ENCODE results near the gene DPP7. TPM values are rescaled to one million over a fixed set of nuclear protein-coding genes. Genes with fewer than 3 reads are reported as not detected.
A peak's percentile ranks its signal among the peaks of the same experiment; 100 is the strongest.
"Not testable (repeated sequence)": the region's sequence is repeated elsewhere in the genome, so short reads cannot be mapped to it uniquely, and the experiment has no call there.

DPP7 gene
- total RNA-seq, 1 donor from 2014 or later, result 394 TPM

DNA sequence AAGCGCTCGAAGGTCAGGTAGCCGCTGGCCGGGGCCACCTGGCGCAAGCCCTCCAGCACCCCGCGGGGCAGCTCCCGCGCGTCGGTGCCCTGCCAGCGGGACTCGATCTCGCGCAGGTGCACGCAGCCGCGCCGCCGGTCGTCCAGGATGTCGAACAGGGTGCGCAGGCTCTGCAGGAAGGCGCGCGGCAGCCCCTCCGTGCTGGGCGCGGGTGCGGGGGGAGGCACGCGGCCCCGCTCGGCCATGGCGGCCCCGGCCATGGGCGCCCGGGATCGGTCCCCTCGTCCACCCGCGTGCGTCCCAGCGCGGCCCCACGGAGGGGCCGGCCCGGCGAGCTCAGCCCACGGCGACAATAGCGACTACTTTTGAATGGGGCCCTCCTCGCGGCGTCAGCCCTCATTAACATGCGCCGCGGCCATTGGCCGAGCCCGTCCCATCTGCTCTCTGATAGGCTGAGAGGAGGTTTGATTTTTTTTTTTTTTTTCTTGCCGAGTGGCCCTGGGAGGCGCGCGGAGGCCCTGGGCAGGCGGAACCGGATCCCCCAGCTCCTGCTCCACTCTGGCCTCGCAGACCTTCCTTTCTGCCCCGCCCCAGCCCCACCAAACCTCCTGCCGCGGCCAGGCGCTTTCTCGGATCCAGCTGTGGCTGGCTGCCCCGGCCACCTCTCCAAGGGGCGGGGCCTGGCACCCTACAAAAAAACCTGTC is 44.2 kb downstream of the DPP7 start, which contains the start of gene SAPCD2:
SAPCD2 (minus strand) TSS at position 357 of the 705 bp plus-strand sequence; CDS start at position 260, 97 bp downstream.
- DNase-seq (ENCODE audit: low spot score), result peak; percentile 85
- intact Hi-C loops (cut with micrococcal nuclease), result loop anchor here (1.0 to 2.0 kb wide), 3 partner anchors 16 to 280 kb away; partner anchors contain the start of genes DPP7, MAN1B1 and TMEM141
- peaks cover 3% of the 10 kb centered on the region for H3K27me3 Mint-ChIP-seq (ENCODE audit: insufficient read depth)

DNA sequence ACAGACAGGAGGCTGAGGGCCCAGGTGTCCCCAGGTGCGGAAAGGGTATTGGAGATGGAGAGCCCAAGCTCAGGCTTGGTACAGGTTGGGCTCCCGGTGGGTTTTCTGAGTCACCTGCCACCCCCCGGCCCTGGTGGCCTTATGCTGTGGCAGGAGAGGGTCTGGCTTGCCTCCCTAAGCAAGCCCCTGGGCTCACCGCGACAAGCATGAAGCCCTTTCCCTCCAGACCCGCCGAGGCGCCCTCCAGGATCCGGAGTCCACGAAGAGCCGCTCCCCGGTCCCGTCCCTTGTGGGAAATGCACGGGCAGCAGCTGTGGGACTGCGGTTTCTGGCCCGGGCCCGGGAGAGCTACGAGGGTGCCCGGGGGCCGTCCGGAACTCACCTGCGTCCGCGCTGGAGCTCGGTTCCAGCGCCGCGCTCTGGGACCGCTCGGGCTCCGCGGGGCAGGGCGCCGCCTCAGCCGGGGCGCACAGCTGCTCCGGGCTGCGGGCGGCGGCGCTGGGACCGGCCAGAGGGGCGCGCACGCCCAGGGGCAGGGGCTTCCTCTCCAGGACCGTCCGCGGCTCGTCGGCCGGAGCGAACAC is 44.9 kb downstream of the DPP7 start:
- intact Hi-C loops (cut with micrococcal nuclease), result loop anchor here (1.0 to 2.0 kb wide), 3 partner anchors 17 to 279 kb away; partner anchors contain the start of genes DPP7, MAN1B1 and TMEM141
- H3K4me1 Mint-ChIP-seq (ENCODE audit: low read depth), result peaks cover 16% of the 10 kb centered on the region
- H3K9me3 Mint-ChIP-seq, result no peaks in the 10 kb centered on the region
- no peak overlapping the region for H3K27ac Mint-ChIP-seq
- H3K4me3 Mint-ChIP-seq, result peak overlapping the region; percentile 69
- H3K36me3 Mint-ChIP-seq (ENCODE audit: low read depth), result peaks cover 4% of the 10 kb centered on the region
- no peak for DNase-seq (ENCODE audit: low spot score)
- H3K27me3 Mint-ChIP-seq (ENCODE audit: insufficient read depth), result peaks cover 3% of the 10 kb centered on the region

More for the DNA sequence above, 44.2 kb downstream of the DPP7 start, which contains the start of gene SAPCD2:
- H3K36me3 Mint-ChIP-seq (ENCODE audit: low read depth), result peaks cover 4% of the 10 kb centered on the region
- peak within 1 kb of the TSS; percentile 86 for H3K4me3 Mint-ChIP-seq
- peak within 1 kb of the TSS; percentile 91 for H3K27ac Mint-ChIP-seq
- H3K9me3 Mint-ChIP-seq, result no peaks in the 10 kb centered on the region
- H3K4me1 Mint-ChIP-seq (ENCODE audit: low read depth), result peaks cover 16% of the 10 kb centered on the region

DNA sequence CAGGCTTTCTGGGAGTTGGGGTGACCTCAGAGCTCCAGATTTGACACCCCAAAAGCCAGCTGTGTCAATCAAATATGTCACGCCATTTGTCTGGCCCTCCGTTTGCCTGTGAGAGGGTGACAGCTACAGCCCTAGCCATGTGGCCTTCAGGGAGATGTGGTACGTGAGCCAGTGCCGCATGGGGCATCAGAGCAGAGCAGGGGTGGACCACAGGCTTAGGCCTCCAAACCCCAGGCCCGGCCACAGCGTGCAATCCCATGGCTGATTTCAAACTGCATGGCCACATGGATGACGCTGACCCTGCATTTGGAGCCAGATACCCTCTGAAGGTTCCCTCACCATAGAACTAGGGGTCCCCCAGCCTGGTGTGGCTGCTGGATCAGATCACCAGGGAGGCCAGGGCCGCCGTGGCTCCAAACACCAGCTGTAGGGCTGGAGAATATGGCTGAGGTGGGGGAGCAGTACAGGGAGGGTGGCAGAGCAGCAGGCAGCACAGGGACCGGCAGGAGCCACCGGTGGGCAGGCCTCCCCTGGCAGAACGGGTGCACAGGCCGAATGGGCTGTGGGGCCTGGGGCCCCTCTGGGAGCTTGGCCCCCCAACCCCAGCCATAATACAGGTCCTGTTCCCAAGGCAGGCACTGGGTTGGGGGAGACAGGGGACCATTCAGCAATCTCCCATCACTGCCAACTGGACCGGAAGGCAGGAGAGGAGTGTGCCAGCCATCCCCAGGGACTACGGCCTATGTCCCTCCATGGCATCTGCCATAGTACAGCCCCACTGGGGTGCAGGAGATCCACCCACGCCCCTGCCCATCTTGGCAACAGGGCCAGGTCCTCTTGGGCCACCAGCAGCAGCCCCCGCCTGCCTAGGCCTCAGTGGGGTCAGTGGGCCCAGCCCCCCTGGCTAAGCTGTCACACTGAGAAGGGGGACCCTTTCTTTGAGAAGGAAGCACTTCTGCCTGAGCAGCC is 45.7 kb downstream of the DPP7 start:
- Mint-ChIP-seq H3K27me3 (ENCODE audit: insufficient read depth) (peaks cover 3% of the 10 kb centered on the region), H3K9me3 (no peaks in the 10 kb centered on the region), H3K4me3 (peak overlapping the region; percentile 69), H3K4me1 (ENCODE audit: low read depth) (peaks cover 16% of the 10 kb centered on the region), H3K36me3 (ENCODE audit: low read depth) (peaks cover 4% of the 10 kb centered on the region), H3K27ac (no peak overlapping the region)
- DNase-seq (ENCODE audit: low spot score), result no peak
- intact Hi-C loops (cut with micrococcal nuclease), result no loop called here

DNA sequence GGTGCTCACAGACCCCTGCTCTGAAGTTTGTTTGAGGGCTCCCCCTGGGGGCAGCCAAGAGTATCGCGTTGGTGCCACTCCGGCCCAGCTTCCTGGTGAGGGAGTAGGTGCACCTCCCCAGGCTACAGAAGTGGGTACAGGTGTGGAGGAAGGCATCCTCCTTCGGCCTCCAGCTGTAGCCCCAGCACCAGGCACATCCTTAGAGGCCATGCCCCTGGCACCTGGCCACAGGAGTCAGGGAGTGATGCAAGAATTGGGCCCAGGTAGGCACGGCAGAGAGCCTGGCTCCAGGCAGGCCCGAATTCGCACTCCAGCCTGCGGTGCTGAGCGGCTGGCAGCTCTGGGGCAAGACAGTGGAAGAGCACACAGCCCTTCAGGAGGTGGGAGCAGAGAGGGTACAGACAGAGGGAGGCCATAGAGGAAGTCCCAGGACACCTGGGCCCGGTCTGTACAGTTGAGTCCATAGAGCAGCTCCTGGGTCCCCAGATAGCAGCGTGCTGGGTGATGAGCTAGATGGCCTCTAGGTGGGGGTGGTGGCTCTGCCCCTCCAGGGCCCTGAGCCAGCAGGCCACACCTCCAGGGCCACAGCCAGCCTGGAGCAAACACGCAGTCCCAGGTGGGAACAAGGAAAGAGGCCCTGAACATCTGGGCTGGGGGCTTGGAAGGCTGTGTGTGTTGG is 46.5 kb downstream of the DPP7 start:
- Mint-ChIP-seq H3K27ac (peak overlapping the region; percentile 50), H3K27me3 (ENCODE audit: insufficient read depth) (peaks cover 3% of the 10 kb centered on the region), H3K4me3 (peak overlapping the region; percentile 78), H3K4me1 (ENCODE audit: low read depth) (peaks cover 16% of the 10 kb centered on the region), H3K36me3 (ENCODE audit: low read depth) (peaks cover 4% of the 10 kb centered on the region), H3K9me3 (no peaks in the 10 kb centered on the region)
- intact Hi-C loops (cut with micrococcal nuclease), result loop anchor here (1.0 to 2.0 kb wide), 2 partner anchors 22 to 39 kb away; partner anchors contain the start of genes ABCA2 and NPDC1
- DNase-seq (ENCODE audit: low spot score), result peak; percentile 84

DNA sequence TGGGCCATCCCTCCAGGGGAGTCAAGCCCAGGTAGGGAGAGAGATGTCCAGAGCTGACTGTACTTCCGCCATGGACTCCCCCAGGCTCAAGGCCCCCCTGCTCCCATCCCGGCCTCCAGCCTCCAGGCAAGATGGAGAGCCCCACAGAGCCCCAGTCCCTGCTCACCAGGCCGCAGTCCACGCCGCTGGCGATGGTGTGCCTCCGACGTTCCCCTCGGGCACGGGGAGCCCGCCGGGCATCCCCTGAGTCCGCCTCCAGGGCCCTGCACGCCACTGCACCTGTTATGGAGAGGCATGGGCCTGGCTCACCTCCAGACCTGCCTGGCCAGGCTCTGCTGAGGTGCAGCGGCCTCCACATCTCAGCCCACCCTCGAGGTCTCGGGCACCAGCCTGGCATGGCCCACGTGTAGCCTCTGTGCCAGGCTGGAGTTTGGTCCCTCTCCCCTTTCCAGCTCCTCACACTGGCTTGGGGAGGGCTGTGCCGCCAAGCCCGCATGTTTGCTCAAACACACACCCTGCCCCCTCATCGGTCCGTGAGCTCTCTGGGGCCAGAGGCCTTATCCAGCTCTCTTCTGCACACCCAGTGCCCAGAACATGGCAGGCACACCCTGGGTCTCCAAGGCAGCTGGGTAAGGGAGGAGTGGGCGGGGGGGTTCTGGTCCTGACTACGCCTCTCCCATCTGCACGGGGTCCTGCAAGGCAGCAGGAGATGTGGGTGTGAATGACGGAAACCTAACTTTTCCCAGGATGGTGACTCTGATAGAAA is 48.3 kb downstream of the DPP7 start:
- Mint-ChIP-seq H3K4me1 (ENCODE audit: low read depth) (peaks cover 13% of the 10 kb centered on the region), H3K27ac (no peak overlapping the region), H3K4me3 (no peak overlapping the region), H3K9me3 (no peaks in the 10 kb centered on the region), H3K27me3 (ENCODE audit: insufficient read depth) (peaks cover 3% of the 10 kb centered on the region), H3K36me3 (ENCODE audit: low read depth) (peaks cover 4% of the 10 kb centered on the region)
- DNase-seq (ENCODE audit: low spot score), result no peak
- intact Hi-C loops (cut with micrococcal nuclease), result loop anchor here (2.0 kb wide), 1 partner anchor 37 kb away; the partner anchor contains the start of gene ABCA2

DNA sequence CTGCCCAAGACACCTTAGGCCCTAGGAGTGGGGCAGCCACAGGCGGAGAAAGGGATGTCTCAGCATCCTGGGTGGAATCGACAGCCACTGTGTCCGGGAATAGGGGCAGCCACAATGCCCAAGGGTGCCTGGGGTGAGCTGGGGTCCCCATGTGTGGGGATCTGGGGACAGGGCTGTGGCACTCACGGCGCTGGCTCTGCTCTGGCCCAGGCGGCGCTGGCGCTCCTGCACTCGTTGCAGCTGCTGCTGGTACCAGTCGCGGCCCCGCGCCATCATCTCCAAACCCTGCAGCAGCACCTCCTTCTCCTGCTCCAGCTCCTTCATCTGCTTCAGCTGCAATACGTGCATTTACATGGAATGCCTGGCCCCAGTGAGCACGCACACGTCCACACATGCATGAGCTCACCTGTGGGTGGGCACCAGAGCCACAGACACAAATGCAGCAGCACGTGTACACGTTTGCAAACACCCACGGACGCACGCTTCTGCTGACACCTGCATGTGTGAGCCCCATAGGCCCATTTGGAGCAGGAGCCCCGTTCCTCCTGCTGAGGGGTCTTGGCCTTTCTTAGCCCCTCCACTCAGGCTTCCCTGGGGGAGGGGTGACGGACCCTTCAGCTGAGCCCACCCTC is 49.1 kb downstream of the DPP7 start:
- H3K4me1 Mint-ChIP-seq (ENCODE audit: low read depth), result peaks cover 7% of the 10 kb centered on the region
- no peak overlapping the region for H3K4me3 Mint-ChIP-seq
- no peaks in the 10 kb centered on the region for H3K9me3 Mint-ChIP-seq
- intact Hi-C loops (cut with micrococcal nuclease), result no loop called here
- no peak overlapping the region for H3K27ac Mint-ChIP-seq
- H3K36me3 Mint-ChIP-seq (ENCODE audit: low read depth), result peaks cover 4% of the 10 kb centered on the region
- DNase-seq (ENCODE audit: low spot score), result no peak
- H3K27me3 Mint-ChIP-seq (ENCODE audit: insufficient read depth), result peaks cover 3% of the 10 kb centered on the region

DNA sequence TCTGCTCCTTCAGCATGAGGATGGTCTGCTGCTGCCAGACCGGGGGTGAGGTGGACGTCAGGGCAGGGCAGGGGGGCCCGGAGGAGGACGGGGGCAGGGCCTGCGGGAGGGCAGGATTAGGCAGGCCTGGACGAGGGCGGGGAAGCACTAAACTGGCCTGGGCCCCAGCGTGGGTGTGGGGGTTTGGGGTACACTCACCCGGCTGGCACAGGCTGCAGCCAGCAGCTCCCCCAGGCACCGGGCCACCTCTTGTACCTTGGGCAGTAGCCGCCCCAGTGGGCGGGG is 49.7 kb downstream of the DPP7 start:
- no peak for DNase-seq (ENCODE audit: low spot score)
- peaks cover 6% of the 10 kb centered on the region for H3K27me3 Mint-ChIP-seq (ENCODE audit: insufficient read depth)

DNA sequence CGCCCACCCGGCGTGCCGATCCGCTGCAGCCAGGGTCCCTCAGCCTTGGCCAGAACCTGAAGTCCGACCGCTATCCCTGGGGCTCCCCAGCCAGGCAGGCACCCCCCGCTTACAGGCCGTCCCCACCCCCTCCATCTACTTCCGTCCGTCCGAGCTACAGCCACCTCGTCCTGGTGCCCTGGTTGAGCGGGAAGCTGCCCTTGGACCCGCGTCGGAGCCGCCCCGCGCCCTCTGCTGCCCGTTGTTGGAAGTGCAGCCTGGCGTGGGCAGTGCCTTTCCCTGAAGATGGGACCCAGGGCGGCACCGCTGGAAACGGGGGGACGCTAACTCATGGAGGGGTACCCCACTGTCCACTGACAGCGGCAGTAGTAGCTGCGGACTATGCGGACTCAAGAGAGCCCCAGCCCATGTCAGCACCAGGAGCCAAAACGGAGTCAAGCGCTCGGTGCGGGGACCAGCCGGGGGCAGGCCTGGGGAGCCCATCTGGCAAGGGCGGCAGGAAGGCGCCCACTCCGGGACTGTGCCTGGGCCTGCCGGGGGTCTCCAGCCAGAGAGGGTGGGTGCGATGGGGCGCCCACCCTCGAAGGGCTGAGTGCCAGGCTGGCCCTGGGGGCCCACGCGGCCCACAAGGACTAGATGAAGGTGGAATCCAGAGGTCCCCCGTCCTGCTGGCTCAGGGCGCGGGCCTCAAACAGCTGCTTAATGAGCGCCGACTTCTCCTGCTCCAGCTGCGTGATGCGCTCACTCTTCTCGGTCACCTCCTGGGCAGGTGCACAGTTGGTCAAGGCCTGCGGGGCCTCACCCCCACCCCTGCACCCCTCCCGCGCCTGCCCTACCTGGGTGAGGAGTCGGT is 50.3 kb downstream of the DPP7 start:
- peaks cover 7% of the 10 kb centered on the region for H3K4me1 Mint-ChIP-seq (ENCODE audit: low read depth)
- DNase-seq (ENCODE audit: low spot score), result peak; percentile 48
- no peaks in the 10 kb centered on the region for H3K9me3 Mint-ChIP-seq
- H3K4me3 Mint-ChIP-seq, result no peak overlapping the region
- no peak overlapping the region for H3K27ac Mint-ChIP-seq
- intact Hi-C loops (cut with micrococcal nuclease), result loop anchor here (1.0 kb wide), 1 partner anchor 11 kb away; no protein-coding TSS in a partner anchor
- H3K36me3 Mint-ChIP-seq (ENCODE audit: low read depth), result peaks cover 4% of the 10 kb centered on the region
- peaks cover 6% of the 10 kb centered on the region for H3K27me3 Mint-ChIP-seq (ENCODE audit: insufficient read depth)

More for the DNA sequence above, 49.7 kb downstream of the DPP7 start:
- Mint-ChIP-seq H3K4me3 (no peak overlapping the region), H3K36me3 (ENCODE audit: low read depth) (peaks cover 4% of the 10 kb centered on the region), H3K4me1 (ENCODE audit: low read depth) (peaks cover 7% of the 10 kb centered on the region), H3K27ac (no peak overlapping the region), H3K9me3 (no peaks in the 10 kb centered on the region)
- intact Hi-C loops (cut with micrococcal nuclease), result loop anchor here (1.0 kb wide), 1 partner anchor 12 kb away; no protein-coding TSS in a partner anchor

DNA sequence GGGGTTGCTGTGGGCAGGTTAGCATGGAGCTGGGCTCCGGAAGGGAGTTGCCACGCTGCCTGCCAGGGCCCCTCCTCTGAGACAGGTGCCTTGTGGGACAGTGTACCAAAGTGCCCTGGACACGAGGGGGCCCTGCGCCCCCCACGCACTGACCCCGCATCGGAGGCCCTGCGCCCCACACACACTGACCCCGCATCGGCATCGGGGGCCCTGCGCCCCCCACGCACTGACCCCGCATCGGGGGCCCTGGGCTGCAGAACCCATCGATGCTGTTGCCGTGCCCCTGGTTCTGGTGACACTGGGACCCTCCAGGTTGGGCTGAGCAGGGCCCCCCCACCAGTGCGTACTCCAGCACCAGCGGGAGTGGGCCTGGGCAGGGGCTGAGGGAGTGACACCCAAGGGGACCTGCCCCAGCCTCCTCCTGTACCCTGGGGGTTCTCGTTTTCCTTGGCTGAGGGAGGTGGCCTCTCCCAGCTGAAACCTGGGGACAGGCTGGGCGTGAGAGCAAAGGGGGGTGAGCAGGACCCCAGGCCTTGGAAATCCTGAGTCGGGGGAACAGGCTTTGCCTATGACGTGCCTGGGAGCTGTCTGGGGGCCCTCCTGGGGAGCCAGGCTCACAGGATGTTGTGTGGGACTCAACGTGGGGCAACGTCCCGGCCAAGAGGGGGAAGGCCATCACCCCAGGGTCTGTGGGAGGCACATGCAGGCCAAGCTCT is 51.1 kb downstream of the DPP7 start:
- H3K36me3 Mint-ChIP-seq (ENCODE audit: low read depth), result peaks cover 4% of the 10 kb centered on the region
- intact Hi-C loops (cut with micrococcal nuclease), result loop anchor here (1.0 kb wide), 1 partner anchor 10 kb away; no protein-coding TSS in a partner anchor
- H3K4me1 Mint-ChIP-seq (ENCODE audit: low read depth), result peaks cover 7% of the 10 kb centered on the region
- no peaks in the 10 kb centered on the region for H3K9me3 Mint-ChIP-seq
- no peak overlapping the region for H3K27ac Mint-ChIP-seq
- peaks cover 9% of the 10 kb centered on the region for H3K27me3 Mint-ChIP-seq (ENCODE audit: insufficient read depth)
- H3K4me3 Mint-ChIP-seq, result no peak overlapping the region
- DNase-seq (ENCODE audit: low spot score), result no peak

DNA sequence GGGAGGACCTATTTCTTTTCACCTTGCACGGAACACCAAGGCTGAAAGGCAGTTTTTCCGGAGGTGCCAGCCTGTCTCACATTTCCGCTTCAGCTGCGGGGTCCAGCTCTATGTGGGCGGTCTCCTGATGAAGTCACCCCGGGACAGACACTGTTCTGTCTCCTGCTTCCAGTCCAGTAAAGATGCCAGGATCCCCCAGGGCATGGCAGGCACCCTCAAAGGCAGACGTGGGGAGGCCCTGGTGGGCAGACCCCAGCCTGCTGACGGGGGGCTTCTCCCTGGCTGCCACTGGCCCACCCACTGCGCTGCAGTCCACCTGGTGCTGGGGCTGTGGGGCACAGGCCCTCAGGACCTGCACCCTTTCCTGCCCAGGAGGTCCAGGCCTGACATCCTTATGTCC is 51.7 kb downstream of the DPP7 start:
- H3K36me3 Mint-ChIP-seq (ENCODE audit: low read depth); H3K9me3 Mint-ChIP-seq; DNase-seq (ENCODE audit: low spot score); H3K27ac Mint-ChIP-seq; H3K4me1 Mint-ChIP-seq (ENCODE audit: low read depth); intact Hi-C loops (cut with micrococcal nuclease); H3K4me3 Mint-ChIP-seq; H3K27me3 Mint-ChIP-seq (ENCODE audit: insufficient read depth): not testable (repeated sequence)
